ENCODE data around the gene YES1.

DNA sequence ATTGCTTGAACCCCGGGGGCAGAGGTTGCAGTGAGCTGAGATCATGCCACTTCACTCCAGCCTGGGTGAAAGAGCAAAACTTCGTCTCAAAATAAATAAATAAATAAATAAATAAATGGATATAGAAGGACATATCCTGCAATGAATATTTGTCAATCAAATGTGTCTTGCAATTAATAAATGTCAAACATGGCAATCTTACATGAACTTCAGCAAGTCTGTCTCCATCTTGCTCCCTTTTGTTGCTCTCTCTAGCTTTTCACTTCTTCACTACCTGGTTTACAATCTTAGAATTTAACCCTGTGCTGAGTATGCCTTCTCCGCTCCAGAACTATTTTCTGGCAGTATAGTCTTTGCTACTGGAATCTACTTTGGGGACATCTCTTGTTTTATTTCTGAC is 3.3 kb upstream of the YES1 start:
- TF ChIP-seq, protein P1, sequence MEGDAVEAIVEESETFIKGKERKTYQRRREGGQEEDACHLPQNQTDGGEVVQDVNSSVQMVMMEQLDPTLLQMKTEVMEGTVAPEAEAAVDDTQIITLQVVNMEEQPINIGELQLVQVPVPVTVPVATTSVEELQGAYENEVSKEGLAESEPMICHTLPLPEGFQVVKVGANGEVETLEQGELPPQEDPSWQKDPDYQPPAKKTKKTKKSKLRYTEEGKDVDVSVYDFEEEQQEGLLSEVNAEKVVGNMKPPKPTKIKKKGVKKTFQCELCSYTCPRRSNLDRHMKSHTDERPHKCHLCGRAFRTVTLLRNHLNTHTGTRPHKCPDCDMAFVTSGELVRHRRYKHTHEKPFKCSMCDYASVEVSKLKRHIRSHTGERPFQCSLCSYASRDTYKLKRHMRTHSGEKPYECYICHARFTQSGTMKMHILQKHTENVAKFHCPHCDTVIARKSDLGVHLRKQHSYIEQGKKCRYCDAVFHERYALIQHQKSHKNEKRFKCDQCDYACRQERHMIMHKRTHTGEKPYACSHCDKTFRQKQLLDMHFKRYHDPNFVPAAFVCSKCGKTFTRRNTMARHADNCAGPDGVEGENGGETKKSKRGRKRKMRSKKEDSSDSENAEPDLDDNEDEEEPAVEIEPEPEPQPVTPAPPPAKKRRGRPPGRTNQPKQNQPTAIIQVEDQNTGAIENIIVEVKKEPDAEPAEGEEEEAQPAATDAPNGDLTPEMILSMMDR (IDR thresholded peaks at IDR 0.05) = no peak
- no peak for TF ChIP-seq POLR2A (IDR thresholded peaks at IDR 0.05)

Measured in testis (tissue), 2 donors.